Adrenal gland (tissue), 5 donors: Measurements from ENCODE around the gene WNT5A.

Experiments
- CTCF ChIP-seq, 6 experiments: fragments of 450-650 bp in 4 of 6; fragments of 200-600 bp in 2 of 6; sonication (generic) in 1 of 6; IDR thresholded peaks; 1 replicate in 5 of 6; 2 replicates in 1 of 6; pipeline versions ENCODE4 v1.5.1 to v1.8.0; 2016 to 2021; ENCODE audit warnings: antibody characterized with exemption in 6 of 6, mild to moderate bottlenecking in 2 of 6, moderate library complexity in 1 of 6
- POLR2A ChIP-seq, 2 donors: fragments of 450-650 bp; IDR thresholded peaks; one replicate each; pipeline ENCODE4 v1.6.1; 2017; ENCODE audit warnings: antibody characterized with exemption in 2 of 2, mild to moderate bottlenecking in 2 of 2, moderate library complexity in 1 of 2
- donor health status: DM: no; HTN: no; CAD: no.

DNA sequence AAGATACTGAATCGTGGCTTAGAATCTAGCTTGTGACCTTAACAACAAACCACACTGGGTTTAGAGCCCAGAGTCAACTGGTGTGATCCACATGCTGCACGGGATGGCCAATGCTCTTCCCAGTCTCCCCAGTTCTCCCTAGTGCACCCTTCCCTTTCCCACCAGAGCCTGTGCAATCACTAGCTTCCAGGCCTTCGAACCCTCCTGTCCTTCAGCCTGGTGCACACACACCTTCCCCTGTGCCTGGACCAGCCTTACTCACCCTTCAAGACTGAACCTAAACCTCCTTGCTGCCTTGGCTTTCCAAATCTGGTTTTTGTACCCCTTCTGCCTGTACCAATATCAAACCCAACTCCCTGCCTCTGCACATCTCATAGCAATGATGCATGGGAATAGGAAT lies 43.8 kb downstream of the WNT5A start:
- TF ChIP-seq CTCF (IDR thresholded peaks at IDR 0.05): no peak
- no peak for TF ChIP-seq POLR2A (IDR thresholded peaks at IDR 0.05)
